Transverse colon (tissue), 4 donors: Measurements from ENCODE around the gene RPS6KL1. TPM values are rescaled to one million over a fixed set of nuclear protein-coding genes. Genes with fewer than 3 reads are reported as not detected.
"Not testable (repeated sequence)": the region's sequence is repeated elsewhere in the genome, so short reads cannot be mapped to it uniquely, and the experiment has no call there.

Experiments
- DNase-seq: peaks from one replicate; pipeline ENCODE4 v3.0.0-alpha.2; 2019
- H3K27ac ChIP-seq, 4 donors: fragments of 200-600 bp; sonication (generic); 2 replicates each; pipeline ENCODE4 v1.5.1; 2016 to 2018; ENCODE audit warnings: inconsistent platforms in 4 of 4
- H3K27me3 ChIP-seq: fragments of 200-600 bp; sonication (generic); 2 replicates; pipeline ENCODE4 v1.5.1; 2017; ENCODE audit warnings: inconsistent platforms
- H3K36me3 ChIP-seq, 4 donors: fragments of 200-600 bp; sonication (generic); 2 replicates each; pipeline ENCODE4 v1.5.1; 2017 to 2019; ENCODE audit warnings: inconsistent platforms in 4 of 4
- H3K4me1 ChIP-seq, 4 donors: fragments of 200-600 bp; sonication (generic); 2 replicates each; pipeline ENCODE4 v1.5.1; 2017 to 2020; ENCODE audit warnings: inconsistent platforms in 4 of 4
- H3K4me3 ChIP-seq, 4 donors: fragments of 200-600 bp; sonication (generic); 1 replicate in 1 of 4; 2 replicates in 3 of 4; pipeline versions ENCODE4 v1.5.1 to v1.6.1; 2017 to 2019; ENCODE audit warnings: inconsistent platforms in 4 of 4
- H3K9me3 ChIP-seq, 2 donors: fragments of 200-600 bp; sonication (generic); 2 replicates each; pipeline ENCODE4 v1.5.1; 2017 to 2019; ENCODE audit warnings: inconsistent platforms in 2 of 2
- CTCF ChIP-seq, 5 experiments: fragments of 200-600 bp in 3 of 5; fragments of 450-650 bp in 2 of 5; sonication (generic) in 3 of 5; IDR thresholded peaks; 1 replicate in 2 of 5; 2 replicates in 3 of 5; pipeline ENCODE4 v1.5.1; 2016 to 2017; ENCODE audit warnings: antibody characterized with exemption in 5 of 5, inconsistent platforms in 3 of 5, mild to moderate bottlenecking in 2 of 5, moderate library complexity in 1 of 5
- EP300 ChIP-seq: sonication (generic); formaldehyde crosslinking; IDR thresholded peaks from one replicate; pipeline ENCODE4 v1.6.1; 2017; ENCODE audit warnings: antibody characterized with exemption, low read depth
- POLR2A ChIP-seq: fragments of 450-650 bp; IDR thresholded peaks from one replicate; pipeline ENCODE4 v1.6.1; 2016; ENCODE audit warnings: antibody characterized with exemption, mild to moderate bottlenecking, moderate library complexity
- POLR2AphosphoS5 ChIP-seq, 3 donors: sonication (generic); formaldehyde crosslinking; IDR thresholded peaks; one replicate each; pipeline ENCODE4 v1.6.1; 2016; ENCODE audit warnings: antibody characterized with exemption in 3 of 3
- WGBS, 2 donors: methylation state at CpG; one replicate each; pipeline ENCODE4 v1.1.5; 2018; ENCODE audit warnings: low coverage in 1 of 2; 5-methylcytosine and 5-hydroxymethylcytosine counted together
- in situ Hi-C, 4 donors: fragments of 200-750 bp; cut with MboI; loops; one replicate each; pipeline versions ENCODE4 v1.15.0 to v1.15.1; 2017; ENCODE audit warnings: low sequenced_read_pairs in 3 of 4, low pct_ligation_motif_present in 1 of 4, low pct_unique_long_range_greater_than_20kb in 1 of 4
- intact Hi-C: fragments of 100-400 bp; cut with DNase I; formaldehyde crosslinking; loops from one replicate; pipeline ENCODE4 v1.15.1; 2023; ENCODE audit warnings: low total_unique reads
- total RNA-seq, 4 donors: library from RNA; depleted of rRNA; stranded (reverse); fragments of >200 nt; gene quantifications; one replicate each; pipeline ENCODE4 v1.1.0, GENCODE V29; 2016

Gene RPS6KL1
- total RNA-seq, 4 donors from 2014 or later: 6.4 to 54.1 (median 9.3) TPM; not detected in 1

GRCh38 chr14:74934041-74934440 is 11.0 kb upstream of the RPS6KL1 start:
- TF ChIP-seq POLR2AphosphoS5 (IDR thresholded peaks at IDR 0.05) (no peak), POLR2A (no peak), EP300 (no peak), CTCF (IDR thresholded peaks at IDR 0.05) (no peak)
- H3K27me3 ChIP-seq: peaks cover 2% of the 10 kb centered on the region
- no peak overlapping the region for H3K4me3 ChIP-seq
- no peaks in the 10 kb centered on the region for H3K9me3 ChIP-seq
- H3K4me1 ChIP-seq: peaks cover 0 to 10% (median 0%) of the 10 kb centered on the region in 4 donors
- H3K27ac ChIP-seq: no peak overlapping the region
- intact Hi-C loops (no loop called here), in situ Hi-C loops (loop anchor here in 2 of 4 donors (10.0 to 25.0 kb wide), 2 partner anchors 153 to 161 kb away; no protein-coding TSS in a partner anchor)
- H3K36me3 ChIP-seq: no peaks in the 10 kb centered on the region
- DNase-seq: no peak
- 40% methylated on average over 4 of the region's 4 CpGs; no CpG with 5 or more reads in 1 of the 2 donors for WGBS, 2 donors

- WGBS, 2 donors: 58 to 87% methylated on average over 2 to 4 of the region's 4 CpGs
- H3K9me3 ChIP-seq, DNase-seq, intact Hi-C loops, H3K27me3 ChIP-seq, H3K27ac ChIP-seq, H3K4me3 ChIP-seq, H3K36me3 ChIP-seq: not testable (repeated sequence)
- in situ Hi-C loops: loop anchor here in 2 of 4 donors (10.0 to 25.0 kb wide), 2 partner anchors 154 to 162 kb away; no protein-coding TSS in a partner anchor
- H3K4me1 ChIP-seq: peaks cover 0 to 10% (median 0%) of the 10 kb centered on the region in 4 donors
These were observed 9.9 kb upstream of the RPS6KL1 start for GRCh38 chr14:74932936-74933335.

DNA sequence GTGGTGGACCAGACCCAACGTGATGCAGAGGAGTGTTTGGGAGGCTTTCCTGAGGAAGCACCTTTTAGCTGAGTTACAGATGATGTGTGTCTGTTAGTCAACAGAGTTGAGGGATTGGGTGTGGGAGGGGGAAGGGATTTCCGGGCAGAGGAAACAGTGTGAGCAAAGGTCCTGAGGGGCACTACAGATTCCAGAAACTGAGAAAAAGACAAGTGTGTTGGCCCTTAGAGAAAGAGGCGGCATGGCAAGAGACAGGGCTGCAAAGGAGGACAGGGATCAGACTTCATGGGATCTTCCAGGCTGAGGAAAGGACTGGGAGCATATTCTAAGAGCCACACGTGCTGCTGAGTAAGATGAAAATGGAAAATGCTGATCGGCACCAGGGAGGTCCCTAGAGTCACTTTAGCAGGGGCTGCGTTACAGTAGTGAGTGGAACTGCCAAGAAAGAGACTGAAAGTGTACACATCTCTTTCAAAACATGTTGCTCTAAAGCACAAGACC is 9.4 kb upstream of the RPS6KL1 start:
- in situ Hi-C loops (loop anchor here in 2 of 4 donors (10.0 to 25.0 kb wide), 2 partner anchors 155 to 162 kb away; no protein-coding TSS in a partner anchor), intact Hi-C loops (no loop called here)
- Histone ChIP-seq H3K27ac (no peak overlapping the region), H3K4me1 (peaks cover 0 to 10% (median 0%) of the 10 kb centered on the region in 4 donors), H3K27me3 (peaks cover 3% of the 10 kb centered on the region), H3K4me3 (no peak overlapping the region), H3K36me3 (no peaks in the 10 kb centered on the region), H3K9me3 (no peaks in the 10 kb centered on the region)
- 29 to 47% methylated on average over 3 to 6 of the region's 6 CpGs for WGBS, 2 donors
- no peak for DNase-seq
- TF ChIP-seq POLR2A: no peak
- no peak for TF ChIP-seq POLR2AphosphoS5 (IDR thresholded peaks at IDR 0.05)
- TF ChIP-seq CTCF (IDR thresholded peaks at IDR 0.05): no peak
- no peak for TF ChIP-seq EP300

DNA sequence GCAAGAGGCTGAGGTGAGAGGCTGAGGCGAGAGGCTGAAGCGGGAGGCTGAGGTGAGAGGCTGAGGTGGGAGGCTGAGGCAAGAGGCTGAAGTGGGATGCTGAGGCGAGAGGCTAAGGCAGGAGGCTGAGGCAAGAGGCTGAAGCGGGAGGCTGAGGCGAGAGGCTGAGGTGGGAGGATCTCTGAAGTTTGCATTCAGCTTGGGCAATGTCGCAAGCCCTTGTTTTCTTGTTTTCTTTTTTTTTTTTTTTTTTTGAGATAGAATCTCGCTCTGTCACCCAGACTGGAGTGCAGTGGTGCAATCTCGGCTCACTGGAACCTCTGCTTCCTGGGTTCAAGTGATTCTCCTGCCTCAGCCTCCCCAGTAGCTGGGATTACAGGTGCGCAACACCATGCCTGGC is 8.7 kb upstream of the RPS6KL1 start:
- H3K36me3 ChIP-seq, H3K9me3 ChIP-seq, H3K27ac ChIP-seq, intact Hi-C loops, H3K27me3 ChIP-seq, H3K4me3 ChIP-seq, DNase-seq: not testable (repeated sequence)
- in situ Hi-C loops: loop anchor here in 2 of 4 donors (10.0 to 25.0 kb wide), 2 partner anchors 156 to 163 kb away; no protein-coding TSS in a partner anchor
- 73 to 85% methylated on average over 8 to 9 of the region's 9 CpGs for WGBS, 2 donors
- peaks cover 0 to 10% (median 0%) of the 10 kb centered on the region in 4 donors for H3K4me1 ChIP-seq

DNA sequence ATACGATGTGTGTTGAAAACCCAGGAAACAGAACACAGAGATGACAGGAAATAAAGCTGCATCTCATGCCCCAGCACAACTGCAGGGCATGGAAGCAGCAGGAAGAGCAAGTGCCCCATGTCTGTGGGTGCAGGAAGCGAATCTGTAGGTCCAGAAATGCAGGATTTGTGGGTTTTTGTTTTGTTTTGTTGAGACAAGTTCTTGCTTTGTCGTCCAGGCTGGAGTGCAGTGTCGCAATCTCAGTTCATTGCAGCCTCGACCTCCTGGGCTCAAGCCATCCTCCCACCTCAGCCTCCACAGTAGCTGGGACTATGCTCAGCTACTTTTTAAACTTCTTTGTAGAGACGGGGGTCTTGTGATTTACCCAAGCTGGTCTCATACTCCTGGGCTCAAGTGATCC is 6.2 kb upstream of the RPS6KL1 start:
- Histone ChIP-seq H3K27me3 (peaks cover 3% of the 10 kb centered on the region), H3K4me3 (no peak overlapping the region), H3K4me1 (peaks cover 0 to 2% (median 0%) of the 10 kb centered on the region in 4 donors), H3K27ac (no peak overlapping the region), H3K36me3 (no peaks in the 10 kb centered on the region), H3K9me3 (no peaks in the 10 kb centered on the region)
- WGBS, 2 donors: 43 to 66% methylated on average over 1 to 6 of the region's 6 CpGs
- intact Hi-C loops: no loop called here
- no peak for TF ChIP-seq POLR2AphosphoS5 (IDR thresholded peaks at IDR 0.05)
- TF ChIP-seq CTCF (IDR thresholded peaks at IDR 0.05): no peak
- TF ChIP-seq EP300: no peak
- TF ChIP-seq POLR2A: no peak
- no peak for DNase-seq
- in situ Hi-C loops: loop anchor here in 1 of 4 donors (25.0 kb wide), 1 partner anchor 158 kb away; no protein-coding TSS in a partner anchor
